Fibroblast of lung (primary cell): ENCODE measurements around the gene IMMP2L. TPM values are rescaled to one million over a fixed set of nuclear protein-coding genes. Genes with fewer than 3 reads are reported as not detected.

Source experiments
- DNase-seq, 2 donors: peaks; one replicate each; pipeline versions ENCODE4 v3.0.0 to v3.0.0-alpha.2; 2010; ENCODE audit warnings: low read depth in 2 of 2
- H2AFZ ChIP-seq: 2 replicates; pipeline ENCODE4 v1.5.1; 2012; ENCODE audit warnings: low read length, control low read depth, inconsistent platforms
- H3K27ac ChIP-seq: 2 replicates; pipeline ENCODE4 v1.5.1; 2011; ENCODE audit warnings: low read length, control low read depth; ENCODE audit not compliant: insufficient read depth
- H3K27me3 ChIP-seq: 2 replicates; pipeline ENCODE4 v1.5.1; 2011; ENCODE audit warnings: mild to moderate bottlenecking, low read length; ENCODE audit not compliant: control insufficient read depth, insufficient read depth
- H3K36me3 ChIP-seq: 2 replicates; pipeline ENCODE4 v1.5.1; 2011; ENCODE audit warnings: low read length; ENCODE audit not compliant: control insufficient read depth, insufficient read depth
- H3K4me1 ChIP-seq: 2 replicates; pipeline ENCODE4 v1.5.1; 2011; ENCODE audit warnings: low read length; ENCODE audit not compliant: control insufficient read depth, insufficient read depth; ENCODE audit errors: extremely low read depth
- H3K4me2 ChIP-seq: 2 replicates; pipeline ENCODE4 v1.5.1; 2011; ENCODE audit warnings: low read length, control low read depth; ENCODE audit not compliant: insufficient read depth; ENCODE audit errors: extremely low read depth
- H3K4me3 ChIP-seq, 4 experiments: fragments of 200-600 bp in 1 of 4; sonication (generic) in 1 of 4; replicated peaks in 1 of 4; 2 replicates each; pipeline ENCODE4 v1.5.1; 2011 to 2016; ENCODE audit warnings: low read length in 4 of 4, low read depth in 3 of 4, mild to moderate bottlenecking in 3 of 4, control low read depth in 2 of 4, inconsistent platforms in 1 of 4, mixed read lengths in 1 of 4; ENCODE audit not compliant: insufficient read depth in 1 of 4; ENCODE audit errors: control extremely low read depth in 1 of 4
- H3K79me2 ChIP-seq: 2 replicates; pipeline ENCODE4 v1.5.1; 2012; ENCODE audit warnings: mild to moderate bottlenecking, low read length, inconsistent platforms; ENCODE audit not compliant: control insufficient read depth, insufficient read depth
- H3K9ac ChIP-seq: 2 replicates; pipeline ENCODE4 v1.5.1; 2011; ENCODE audit warnings: mild to moderate bottlenecking, low read length, control low read depth; ENCODE audit not compliant: insufficient read depth
- H3K9me3 ChIP-seq: 2 replicates; pipeline ENCODE4 v1.5.1; 2012; ENCODE audit warnings: low read depth, low read length; ENCODE audit not compliant: control insufficient read depth, insufficient read depth
- H4K20me1 ChIP-seq: 2 replicates; pipeline ENCODE4 v1.5.1; 2011; ENCODE audit warnings: low read length; ENCODE audit not compliant: control insufficient read depth, insufficient read depth; ENCODE audit errors: extremely low read depth
- EZH2 ChIP-seq: IDR thresholded peaks from 2 replicates; pipeline ENCODE4 v1.5.1; 2012; ENCODE audit warnings: low read length, control low read depth, mild to moderate bottlenecking; ENCODE audit errors: missing control alignments
- polyA plus RNA-seq, 2 donors: library from polyadenylated mRNA; depleted of rRNA in 1 of 2; stranded (reverse) in 1 of 2; unstranded in 1 of 2; fragments of >200 nt; gene quantifications; 2 replicates each; pipeline ENCODE4 v1.2.1, GENCODE V29; 2011 to 2012; ENCODE audit warnings: missing spikeins in 1 of 2
- total RNA-seq: library from RNA; depleted of rRNA; stranded (reverse); fragments of >200 nt; gene quantifications from 2 replicates; pipeline ENCODE4 v1.2.1, GENCODE V29; 2014
- TF ChIP-seq, protein P1 (sequence below), 2 donors: IDR thresholded peaks in 1 of 2; conservative IDR thresholded peaks in 1 of 2; 1 replicate in 1 of 2; 2 replicates in 1 of 2; pipeline ENCODE4 v1.5.1; 2011 to 2012; ENCODE audit warnings: low read length in 2 of 2, control low read depth in 1 of 2, inconsistent platforms in 1 of 2, low read depth in 1 of 2, mild to moderate bottlenecking in 1 of 2

The IMMP2L gene
- total and polyA plus RNA-seq, 2 donors (not counting 1 experiment from before 2014, with no cell fraction given) = 6.9 to 14.4 TPM

- no peak for DNase-seq
- H3K27ac ChIP-seq = no peak overlapping the region
- no peaks in the 10 kb centered on the region for H3K27me3 ChIP-seq
- no peak overlapping the region for H2AFZ ChIP-seq
- no peak overlapping the region for H3K9ac ChIP-seq
- no peaks in the 10 kb centered on the region for H3K9me3 ChIP-seq
- no peaks in the 10 kb centered on the region for H3K4me1 ChIP-seq
- no peak overlapping the region for H3K4me3 ChIP-seq
- no peak for TF ChIP-seq EZH2
- TF ChIP-seq, protein P1, sequence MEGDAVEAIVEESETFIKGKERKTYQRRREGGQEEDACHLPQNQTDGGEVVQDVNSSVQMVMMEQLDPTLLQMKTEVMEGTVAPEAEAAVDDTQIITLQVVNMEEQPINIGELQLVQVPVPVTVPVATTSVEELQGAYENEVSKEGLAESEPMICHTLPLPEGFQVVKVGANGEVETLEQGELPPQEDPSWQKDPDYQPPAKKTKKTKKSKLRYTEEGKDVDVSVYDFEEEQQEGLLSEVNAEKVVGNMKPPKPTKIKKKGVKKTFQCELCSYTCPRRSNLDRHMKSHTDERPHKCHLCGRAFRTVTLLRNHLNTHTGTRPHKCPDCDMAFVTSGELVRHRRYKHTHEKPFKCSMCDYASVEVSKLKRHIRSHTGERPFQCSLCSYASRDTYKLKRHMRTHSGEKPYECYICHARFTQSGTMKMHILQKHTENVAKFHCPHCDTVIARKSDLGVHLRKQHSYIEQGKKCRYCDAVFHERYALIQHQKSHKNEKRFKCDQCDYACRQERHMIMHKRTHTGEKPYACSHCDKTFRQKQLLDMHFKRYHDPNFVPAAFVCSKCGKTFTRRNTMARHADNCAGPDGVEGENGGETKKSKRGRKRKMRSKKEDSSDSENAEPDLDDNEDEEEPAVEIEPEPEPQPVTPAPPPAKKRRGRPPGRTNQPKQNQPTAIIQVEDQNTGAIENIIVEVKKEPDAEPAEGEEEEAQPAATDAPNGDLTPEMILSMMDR (conservative IDR thresholded peaks at IDR 0.05 in 1 of 2, IDR thresholded peaks at IDR 0.05 in 1 of 2; ENCODE audit: low read depth in 1 of 2, low read length in 2 of 2) = no peak
- H3K79me2 ChIP-seq = no peaks in the 10 kb centered on the region
- no peaks in the 10 kb centered on the region for H3K36me3 ChIP-seq
- H3K4me2 ChIP-seq = no peak overlapping the region
- H4K20me1 ChIP-seq = no peaks in the 10 kb centered on the region
Observed at GRCh38 chr7:111173990-111174389, 388.3 kb downstream of the IMMP2L start.

- no peaks in the 10 kb centered on the region for H3K79me2 ChIP-seq
- H3K4me2 ChIP-seq = no peak overlapping the region
- no peaks in the 10 kb centered on the region for H3K27me3 ChIP-seq
- H3K36me3 ChIP-seq = no peaks in the 10 kb centered on the region
- no peak overlapping the region for H3K9ac ChIP-seq
- no peaks in the 10 kb centered on the region for H3K9me3 ChIP-seq
- H2AFZ ChIP-seq = no peak overlapping the region
- no peak for DNase-seq
- no peak overlapping the region for H3K27ac ChIP-seq
- H4K20me1 ChIP-seq = no peaks in the 10 kb centered on the region
- H3K4me1 ChIP-seq = no peaks in the 10 kb centered on the region
- TF ChIP-seq EZH2 = no peak
- no peak overlapping the region for H3K4me3 ChIP-seq
Observed at GRCh38 chr7:111173528-111173927, 388.8 kb downstream of the IMMP2L start.

DNA sequence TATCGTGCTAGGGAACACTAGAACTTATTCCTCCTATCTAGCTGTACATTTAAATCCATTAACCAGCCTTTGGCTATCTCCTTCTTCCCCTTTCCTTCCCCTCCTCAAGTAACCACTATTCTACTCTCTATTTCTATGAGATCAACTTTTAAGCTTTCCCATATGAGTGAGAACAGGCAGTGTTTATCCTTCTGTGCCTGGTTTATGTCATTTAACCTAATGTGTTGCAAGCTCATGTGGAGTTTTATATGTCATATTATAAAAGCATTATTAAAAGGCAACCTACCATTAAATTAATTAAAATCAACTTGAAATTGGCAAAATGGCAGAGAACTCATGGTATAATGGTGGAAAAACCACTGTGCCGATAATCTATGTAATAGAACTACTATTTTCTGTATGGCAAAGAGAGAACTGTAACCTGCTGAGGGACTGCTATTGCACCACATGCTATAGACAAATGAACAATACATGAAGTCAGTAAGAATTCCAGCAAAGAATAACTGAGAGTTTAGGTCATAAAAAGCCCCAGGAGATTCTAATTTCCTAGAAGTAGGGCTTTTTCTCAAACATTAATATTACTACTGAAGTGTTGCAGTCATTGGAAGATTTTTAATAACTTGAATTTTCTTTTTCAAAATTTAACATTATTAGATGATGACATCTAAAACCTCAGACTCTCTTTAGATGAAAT is 389.6 kb downstream of the IMMP2L start:
- Histone ChIP-seq H3K9ac (no peak overlapping the region), H3K79me2 (no peaks in the 10 kb centered on the region), H3K4me1 (no peaks in the 10 kb centered on the region), H2AFZ (no peak overlapping the region), H3K36me3 (no peaks in the 10 kb centered on the region), H3K9me3 (no peaks in the 10 kb centered on the region), H3K4me2 (no peak overlapping the region), H3K4me3 (no peak overlapping the region), H3K27me3 (no peaks in the 10 kb centered on the region), H4K20me1 (no peaks in the 10 kb centered on the region), H3K27ac (no peak overlapping the region)
- peak in 1 of 2 donors; percentile 25 for DNase-seq
- no peak for TF ChIP-seq EZH2
- TF ChIP-seq, protein P1 (conservative IDR thresholded peaks at IDR 0.05 in 1 of 2, IDR thresholded peaks at IDR 0.05 in 1 of 2; ENCODE audit: low read depth in 1 of 2, low read length in 2 of 2) = no peak
